NCI-H1417 treated with DMSO at 0.1 percent for 48 hours (cell line): Measurements from ENCODE around the gene HNRNPL.
"Not testable (repeated sequence)": the region's sequence is repeated elsewhere in the genome, so short reads cannot be mapped to it uniquely, and the experiment has no call there.

ENCODE experiments used
- DNase-seq: peaks from one replicate; lab custom pipeline; 2025; lab: John Stamatoyannopoulos, UW

The HNRNPL gene

DNA sequence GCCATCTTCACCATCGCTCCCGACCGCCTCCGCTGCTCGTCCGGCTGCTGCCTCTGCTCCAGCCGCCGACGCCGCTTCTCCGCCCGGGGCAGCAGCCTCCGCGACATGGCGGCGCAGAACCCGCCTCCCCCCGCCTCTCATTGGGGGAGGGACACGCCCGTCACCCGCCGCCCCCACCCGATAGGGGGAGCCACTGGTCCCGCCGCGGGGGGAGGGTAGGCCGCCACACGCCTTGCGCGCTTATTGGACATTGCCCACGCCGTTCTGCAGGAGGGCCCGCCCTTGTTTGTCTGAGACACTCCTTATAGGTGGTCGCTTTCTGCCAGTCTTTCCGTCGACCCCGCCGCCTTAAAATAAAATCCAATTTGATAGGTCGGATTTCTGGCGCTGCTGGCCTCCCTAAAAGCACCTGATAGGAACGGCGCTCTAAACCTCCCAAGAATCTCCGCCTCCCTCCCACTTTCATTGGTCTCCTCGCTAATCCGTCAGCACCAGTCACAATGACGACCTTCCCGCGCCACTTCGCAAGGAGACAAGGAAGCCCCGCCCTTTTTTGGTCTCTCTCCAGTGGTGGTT lies at the start of gene HNRNPL:
Gene HNRNPL (minus strand): TSS at position 127 of the 576 bp plus-strand sequence. CDS start 20 bp downstream, at position 107.
- peak; percentile 100 for DNase-seq

DNA sequence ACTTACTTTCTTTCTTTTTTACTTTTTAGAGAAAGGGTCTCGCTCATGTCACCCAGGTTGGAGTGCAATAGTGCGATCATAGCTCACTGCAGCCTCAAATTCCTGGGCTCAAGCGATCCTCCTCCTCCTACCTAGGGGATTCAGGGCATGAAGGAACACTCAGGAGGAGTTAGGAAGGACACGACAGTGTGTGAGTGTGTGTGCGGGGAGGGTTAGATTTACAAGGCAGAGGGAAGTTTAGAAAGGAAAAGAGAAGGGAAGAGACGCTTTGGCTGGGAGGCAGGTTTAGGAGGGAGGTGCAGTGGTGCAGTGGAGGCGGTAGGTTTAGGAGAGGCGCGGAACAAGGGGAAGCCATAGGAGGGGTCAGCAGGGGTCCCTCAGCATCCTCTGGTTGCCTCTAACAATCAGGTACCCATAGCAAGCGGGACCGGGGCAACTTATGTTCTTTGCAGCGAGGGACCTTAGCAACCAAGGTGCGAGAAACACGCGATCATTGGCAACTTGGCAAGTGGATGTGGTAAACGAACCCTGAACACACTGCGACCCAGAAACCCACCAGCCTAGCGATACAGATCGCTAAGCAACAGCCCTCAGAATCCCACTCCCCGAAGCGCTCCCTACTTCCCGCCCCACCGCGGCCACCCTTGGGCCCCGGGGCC lies 49.1 kb upstream of the HNRNPL start:
- DNase-seq: no peak

DNA sequence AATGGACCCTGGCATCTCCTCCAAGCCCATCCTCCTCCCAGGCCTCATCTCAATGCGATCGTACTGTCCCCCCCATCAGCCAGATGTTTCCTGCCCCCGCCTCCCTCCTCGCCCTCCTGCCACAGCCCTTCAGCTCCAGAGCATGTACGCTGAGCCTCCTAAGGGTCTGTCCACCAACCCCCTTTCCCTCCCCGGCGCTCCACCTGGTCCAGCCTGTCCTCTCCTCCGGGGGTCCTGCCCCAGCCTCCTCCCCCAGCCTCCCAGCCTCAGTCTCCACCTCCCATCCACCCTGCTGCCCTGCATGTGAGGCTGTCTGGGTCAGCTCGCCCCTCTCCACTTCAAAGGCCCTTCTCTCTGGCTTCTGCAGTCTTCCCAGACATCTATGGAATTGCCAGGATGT lies 45.2 kb upstream of the HNRNPL start:
- DNase-seq: no peak

DNA sequence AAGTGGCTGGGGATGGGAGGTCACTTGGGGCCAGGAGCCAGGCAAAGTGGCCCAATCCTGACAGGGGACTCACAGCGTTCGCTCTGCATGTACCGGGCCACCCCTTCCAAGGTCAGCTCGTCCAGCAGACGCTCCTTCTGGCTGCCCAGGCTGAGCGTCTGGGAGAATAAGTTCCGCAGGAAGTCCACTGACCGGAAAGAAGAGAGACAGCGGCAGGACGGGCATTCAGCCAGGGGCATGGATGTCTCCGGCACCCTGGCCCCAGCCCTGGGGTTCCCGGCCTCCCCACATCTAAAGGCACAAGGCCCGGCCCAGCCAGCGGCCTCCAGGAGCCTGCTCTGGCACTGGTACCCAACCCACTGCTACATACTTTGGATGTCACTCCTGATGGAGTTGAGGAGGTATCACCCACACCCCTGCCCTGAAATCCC lies 43.6 kb upstream of the HNRNPL start:
- DNase-seq: no peak

DNA sequence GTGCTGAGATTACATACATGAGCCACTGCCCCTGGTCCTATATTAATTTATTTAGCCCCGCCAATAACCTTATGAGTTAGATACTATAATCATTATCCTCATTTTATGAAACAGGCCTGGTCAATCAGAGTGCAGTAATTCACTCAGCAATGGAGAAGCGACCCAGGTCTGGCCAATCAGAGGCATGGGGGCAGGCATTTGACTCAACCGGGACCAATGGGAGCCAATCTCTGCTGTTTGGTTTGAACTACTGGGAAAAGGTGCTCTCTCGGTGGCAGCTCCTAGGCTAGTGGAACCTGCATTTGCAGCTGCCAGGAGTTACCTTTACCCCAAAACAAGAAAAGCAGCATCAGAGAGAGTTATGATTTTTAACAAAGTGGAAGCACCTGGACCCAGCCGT lies 43.1 kb upstream of the HNRNPL start:
- no peak for DNase-seq

DNA sequence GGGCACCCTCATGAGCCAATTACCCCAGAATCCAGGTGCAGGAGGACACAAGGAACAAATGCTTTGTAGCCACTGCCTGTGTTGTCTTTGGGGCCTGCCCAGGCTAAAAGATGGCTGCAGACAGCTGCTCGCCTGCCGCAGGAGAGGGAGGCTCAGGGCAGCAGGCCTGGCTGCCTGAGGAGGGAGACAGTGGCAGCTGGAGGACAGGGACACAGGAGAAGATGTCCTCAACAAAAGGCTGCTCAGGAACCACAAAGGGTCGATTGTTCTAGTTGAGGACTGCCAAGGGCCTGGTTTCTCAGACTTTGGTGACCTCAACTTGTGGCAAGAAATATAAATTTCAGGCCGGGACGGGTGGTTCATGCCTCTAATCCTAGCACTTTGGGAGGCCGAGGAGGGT lies 42.0 kb upstream of the HNRNPL start:
- DNase-seq: no peak

DNA sequence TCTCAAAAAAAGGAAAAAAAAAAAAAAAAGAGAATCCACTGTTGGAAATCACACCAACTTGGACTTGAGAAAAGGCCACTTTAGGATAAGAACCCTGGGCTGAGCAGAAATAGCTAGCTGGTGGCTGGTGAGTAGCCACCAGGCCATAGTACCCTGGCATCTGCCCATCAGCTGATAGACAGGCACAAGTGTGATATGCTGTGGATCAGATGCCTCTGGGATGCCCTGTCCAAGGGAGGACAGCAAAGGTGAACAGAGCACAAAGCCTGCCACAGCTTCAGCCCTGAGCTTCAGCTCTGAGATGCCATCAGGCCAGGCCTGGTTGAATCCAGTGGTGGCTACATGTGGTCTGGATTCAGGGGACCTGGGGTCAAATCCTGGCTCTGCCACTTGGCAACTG lies 40.9 kb upstream of the HNRNPL start:
- no peak for DNase-seq

DNA sequence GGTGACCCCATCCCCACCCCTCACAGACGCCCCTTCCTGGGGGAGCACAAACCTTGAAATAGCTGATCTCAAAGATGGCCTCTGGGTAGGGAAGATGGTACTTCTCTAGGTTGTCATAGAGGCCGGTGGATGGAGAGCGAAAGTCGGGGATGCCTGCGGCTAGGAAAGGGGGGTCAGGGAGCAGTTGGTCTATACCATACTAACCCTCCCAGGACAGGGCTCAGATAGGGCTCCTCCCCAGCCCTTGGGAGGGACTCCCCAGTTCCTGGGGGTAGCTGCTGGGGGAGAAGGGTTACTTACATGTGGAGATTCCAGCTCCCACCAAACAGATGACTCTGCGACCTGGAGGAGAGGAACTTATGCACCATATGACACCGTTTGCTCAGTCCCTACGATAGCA lies 40.0 kb upstream of the HNRNPL start:
- DNase-seq: no peak

DNA sequence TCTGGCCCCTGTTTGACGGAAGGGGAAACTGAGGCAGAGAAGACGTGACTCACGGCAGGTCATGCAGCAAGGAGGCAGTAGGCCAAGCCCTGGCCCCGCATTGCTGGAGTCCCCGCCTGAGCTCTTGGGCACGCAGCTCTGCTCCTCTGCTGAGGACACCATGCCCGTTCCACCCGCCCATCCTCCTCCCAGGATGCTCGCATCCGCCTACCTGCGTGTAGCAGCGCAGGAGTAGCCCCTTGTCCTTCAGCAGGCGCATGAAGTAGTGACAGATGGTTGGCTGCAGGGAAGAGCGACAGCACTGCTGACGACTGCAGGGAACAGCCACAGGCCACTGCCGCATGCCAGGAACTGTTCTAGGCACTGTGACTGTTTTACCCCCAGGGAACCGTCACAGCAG lies 39.1 kb upstream of the HNRNPL start:
- no peak for DNase-seq

DNA sequence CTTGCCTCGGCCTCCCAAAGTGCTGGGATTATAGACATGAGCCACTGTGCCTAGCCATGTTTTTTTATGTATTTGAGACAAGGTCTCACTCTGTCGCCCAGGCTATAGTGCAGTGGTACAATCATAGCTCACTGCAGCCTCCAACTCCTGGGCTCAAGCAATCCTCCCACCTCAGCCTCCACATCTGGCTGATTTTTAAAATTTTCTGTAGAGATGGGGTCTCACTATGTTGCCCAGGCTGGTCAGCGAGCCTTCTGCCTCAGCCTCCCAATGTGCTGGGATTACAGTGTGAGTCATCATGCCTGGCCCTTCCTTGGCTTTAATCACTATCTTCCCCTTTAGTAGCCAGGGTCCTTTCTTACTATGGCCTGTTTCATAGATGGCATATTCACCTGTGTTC lies 34.9 kb upstream of the HNRNPL start:
- DNase-seq: not testable (repeated sequence)

DNA sequence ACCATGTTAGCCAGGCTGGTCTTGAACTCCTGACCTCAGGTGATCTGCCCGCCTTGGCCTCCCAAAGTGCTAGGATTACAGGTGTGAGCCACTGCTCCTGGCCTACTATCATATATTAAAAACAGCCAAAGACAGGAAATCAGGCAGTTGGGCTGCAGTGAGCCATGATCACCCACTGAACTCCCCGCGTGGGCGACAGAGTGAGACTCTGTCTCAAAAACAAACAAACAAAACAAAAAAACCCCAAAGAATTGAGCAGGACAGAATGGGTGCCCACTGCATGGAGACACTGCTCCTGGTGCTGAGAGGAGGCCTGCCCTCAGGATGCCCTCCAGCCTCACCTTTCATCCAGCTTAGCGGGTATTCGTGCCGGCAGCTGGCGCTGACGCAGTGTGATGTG lies 33.5 kb upstream of the HNRNPL start:
- DNase-seq: no peak

DNA sequence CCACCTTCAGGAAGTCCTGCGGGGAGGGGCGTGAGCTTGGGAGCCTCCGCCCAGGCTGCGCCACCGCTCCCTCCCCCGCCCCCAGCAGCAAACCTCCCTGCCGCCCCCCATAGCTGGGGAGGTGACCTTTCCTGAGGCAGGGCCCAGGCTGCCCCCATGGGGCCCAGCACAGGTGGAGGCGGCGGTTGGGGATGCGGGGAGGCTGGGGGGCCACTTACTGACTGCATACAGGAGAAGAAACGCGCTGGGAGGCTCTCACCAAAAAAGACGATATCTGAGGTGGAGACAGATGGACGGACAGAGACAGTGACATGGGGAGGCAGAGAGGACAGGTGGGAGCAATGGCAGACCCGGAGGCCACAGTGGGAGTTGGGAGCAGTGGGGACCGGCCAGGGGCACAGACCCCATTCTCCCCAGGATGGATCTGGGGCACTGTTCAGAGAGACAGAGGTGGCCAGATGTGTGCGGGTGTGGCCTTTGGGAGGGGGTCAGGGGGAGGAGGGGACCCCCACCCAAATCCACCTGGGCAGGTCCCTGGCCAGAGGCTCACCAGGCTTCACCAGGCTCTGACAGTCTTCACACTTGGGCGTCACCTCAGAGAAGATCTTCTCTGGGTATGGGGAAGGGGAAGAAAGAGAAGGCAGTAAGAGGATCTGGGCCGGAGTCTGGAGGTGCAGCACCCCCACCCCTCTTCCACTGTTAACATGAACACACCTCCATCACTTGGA lies 31.3 kb upstream of the HNRNPL start:
- DNase-seq: no peak

DNA sequence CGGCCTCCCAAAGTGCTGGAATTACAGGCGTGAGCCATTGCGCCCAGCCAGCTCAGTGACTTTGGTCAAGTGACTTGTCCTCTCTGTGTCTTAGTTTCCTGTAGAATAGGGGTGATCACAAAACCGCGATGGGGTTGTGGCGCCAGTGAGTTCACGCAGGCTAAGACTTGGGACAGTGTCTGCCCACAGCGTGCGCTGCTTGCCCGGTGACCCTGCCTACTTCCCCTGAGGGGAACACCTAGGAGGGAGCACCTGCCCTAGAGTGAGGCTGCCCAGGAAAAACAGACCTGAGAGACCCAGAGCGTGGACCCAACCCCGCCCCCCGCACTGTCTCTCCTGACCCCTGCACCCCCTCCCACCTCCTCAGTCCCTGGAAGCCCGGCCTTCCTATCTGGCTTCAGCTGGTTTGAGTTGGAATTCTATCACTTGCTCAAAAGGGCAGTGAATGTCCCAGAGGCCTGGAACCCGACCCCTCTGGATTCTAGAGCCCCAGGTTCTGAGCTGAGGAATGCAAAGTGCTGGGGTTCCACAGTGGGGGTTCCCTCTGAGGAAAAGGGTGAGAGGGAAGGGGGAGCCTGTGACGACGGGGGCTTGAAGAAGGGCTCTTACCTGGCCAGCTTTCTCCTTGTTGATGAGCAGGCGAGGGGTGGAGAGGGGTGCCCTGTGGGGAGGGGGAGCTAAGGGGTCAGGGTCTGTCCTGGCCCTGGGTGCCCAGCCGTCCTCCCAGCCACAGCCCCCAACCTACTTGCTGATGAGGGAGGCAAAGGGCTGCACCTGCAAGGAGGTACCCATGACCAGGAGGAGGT lies 30.5 kb upstream of the HNRNPL start:
- DNase-seq: no peak

DNA sequence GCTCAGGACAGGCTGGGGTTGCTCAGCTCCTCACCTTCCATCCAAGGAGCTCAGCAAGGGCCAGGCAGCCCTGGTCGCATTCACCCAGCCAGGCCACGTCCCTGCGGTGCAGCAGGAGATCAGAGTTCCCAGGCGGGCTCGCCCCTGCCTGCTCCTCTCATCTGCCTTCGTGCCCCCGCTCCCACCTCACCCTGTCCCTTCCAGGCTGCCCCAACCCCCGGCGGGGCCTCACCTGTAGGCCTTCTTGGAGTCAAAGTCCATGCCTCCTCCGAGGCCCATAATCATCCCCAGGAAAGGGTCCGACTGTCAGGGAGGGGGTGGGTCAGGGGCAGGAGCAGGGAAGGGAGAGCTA lies 29.6 kb upstream of the HNRNPL start:
- no peak for DNase-seq

DNA sequence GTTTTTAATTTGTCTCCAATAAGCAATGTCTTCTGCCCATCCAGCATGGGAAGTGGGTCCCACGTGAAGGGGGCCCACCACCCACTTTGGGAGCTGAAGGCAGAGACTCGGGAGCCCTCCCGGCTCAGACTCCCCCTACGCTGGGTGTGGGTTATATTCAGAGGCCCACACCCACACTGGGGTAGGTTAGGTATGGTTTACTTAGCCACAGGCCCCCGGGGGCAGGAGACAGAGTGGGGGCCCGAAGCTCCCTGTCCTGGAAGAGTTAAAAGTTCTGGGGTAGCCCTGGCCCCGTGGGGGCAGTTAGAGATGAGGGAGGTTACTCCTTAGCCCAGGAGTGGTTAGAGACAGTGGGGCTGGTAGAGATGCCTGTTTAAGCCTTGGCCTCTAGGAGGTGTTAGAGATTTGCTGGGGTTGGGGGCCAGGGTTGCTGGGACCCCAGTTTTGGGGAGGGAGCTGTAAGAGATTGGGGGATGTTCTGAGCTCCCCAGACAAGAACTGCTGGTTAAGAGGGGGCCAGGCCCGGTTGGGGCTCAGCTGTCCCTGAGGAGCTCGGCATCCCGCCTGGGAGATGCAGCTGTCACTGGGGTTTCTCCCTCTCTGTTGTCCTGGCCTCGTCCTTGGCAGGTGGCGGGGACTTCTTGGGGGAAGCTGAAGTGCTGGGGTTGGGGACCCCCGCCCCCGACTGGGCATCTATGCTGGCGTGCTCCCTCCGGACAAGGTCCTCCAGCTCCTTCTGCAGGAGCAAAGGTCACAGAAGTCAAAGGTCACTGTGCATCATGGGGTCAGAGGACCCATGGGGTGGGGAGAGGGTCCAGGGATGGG lies 29.0 kb upstream of the HNRNPL start:
- DNase-seq: no peak

DNA sequence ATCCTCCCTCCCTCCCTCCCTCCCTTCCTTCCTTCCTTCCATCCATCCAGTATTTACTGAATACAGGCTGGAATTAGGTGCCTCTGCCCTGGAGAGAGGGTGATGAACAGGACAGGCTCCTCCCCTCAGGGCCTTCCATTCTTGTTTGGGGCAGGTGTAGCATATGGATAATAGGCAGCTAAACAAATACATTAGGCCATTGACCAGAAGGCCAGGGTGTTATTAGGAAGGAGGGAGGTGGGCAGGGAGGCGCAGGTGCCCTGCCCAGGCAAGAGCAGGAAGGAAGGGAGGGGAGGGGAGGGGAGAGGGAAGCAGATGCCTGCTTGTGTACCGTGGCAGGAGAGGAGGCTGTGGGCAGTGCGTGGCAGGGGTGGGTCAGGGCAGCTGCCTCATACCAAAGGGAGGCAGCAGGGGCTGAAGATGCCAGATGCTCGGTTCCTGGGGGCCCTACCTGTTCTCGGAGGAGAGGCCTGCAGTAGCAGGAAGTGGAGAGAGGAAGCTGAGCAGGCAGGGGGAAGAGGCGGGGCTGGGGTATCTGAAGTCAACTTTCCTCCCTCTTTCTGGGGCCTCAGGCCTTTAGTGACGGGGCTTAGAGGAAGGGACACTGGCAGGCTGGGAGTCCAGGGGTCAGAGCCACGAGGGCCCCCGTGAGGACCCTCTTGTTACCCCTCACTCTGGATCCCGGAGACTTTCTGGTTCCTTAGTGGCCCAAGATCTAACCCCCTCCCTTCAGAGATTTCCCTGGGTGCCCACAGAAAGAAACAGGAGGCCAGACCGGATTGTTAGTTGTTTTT lies 28.2 kb upstream of the HNRNPL start, which contains the start of gene RINL:
Gene RINL (minus strand): TSS at position 495 of the 794 bp plus-strand sequence. CDS start 1,533 bp downstream, outside the sequence.
- peak; percentile 92 for DNase-seq

DNA sequence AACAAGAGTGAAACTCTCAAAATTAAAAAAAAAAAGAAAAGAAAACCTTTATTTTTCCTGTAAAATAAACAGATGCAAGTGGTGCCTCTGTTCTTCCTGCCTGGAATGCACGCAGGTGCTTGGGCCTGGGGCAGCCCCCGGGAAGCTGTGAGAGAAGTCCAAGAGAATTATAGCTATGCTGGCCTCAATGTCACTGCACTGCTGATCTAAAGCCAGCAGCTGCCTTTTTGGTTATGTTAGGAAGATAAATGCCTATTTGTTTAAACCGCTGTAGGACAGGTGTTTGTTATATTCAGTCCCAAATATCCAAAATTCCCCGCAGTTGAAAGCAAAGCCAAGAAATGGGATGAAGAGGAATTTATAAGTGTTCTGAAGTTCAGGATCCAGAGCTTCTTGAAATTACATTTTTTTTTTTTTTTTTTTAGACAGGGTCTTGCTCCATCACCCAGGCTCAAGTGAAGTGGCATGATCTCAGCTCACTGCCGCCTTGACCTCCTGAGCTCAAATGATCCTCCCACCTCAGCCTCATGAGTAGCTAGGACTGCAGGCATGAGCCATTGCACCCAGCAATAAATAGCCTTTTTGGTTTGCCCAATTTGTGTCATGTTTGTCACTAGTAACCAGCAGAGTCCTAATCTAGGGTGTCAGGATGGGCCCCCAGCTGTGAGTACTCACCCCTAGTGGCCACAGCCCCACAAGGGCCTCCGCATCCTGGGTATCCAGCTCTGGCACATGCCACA lies 26.0 kb upstream of the HNRNPL start:
- no peak for DNase-seq

DNA sequence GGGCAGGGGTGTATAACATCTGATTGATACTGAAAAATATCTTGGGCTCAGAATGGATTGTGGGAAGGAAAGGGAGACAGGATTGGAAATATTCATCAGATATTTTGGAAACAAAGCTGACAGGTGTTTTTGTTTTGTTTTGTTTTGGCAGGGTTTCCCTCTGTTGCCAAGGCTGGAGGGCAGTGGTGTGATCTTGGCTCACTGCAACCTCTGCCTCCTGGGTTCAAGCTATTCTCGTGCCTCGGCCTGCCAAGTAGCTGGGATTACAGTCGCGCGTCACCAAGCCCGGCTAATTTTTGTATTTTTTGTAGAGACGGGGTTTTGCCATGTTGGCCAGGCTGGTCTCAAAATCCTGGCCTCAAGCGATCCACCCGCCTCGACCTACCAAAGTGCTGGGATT lies 23.6 kb upstream of the HNRNPL start:
- not testable (repeated sequence) for DNase-seq

DNA sequence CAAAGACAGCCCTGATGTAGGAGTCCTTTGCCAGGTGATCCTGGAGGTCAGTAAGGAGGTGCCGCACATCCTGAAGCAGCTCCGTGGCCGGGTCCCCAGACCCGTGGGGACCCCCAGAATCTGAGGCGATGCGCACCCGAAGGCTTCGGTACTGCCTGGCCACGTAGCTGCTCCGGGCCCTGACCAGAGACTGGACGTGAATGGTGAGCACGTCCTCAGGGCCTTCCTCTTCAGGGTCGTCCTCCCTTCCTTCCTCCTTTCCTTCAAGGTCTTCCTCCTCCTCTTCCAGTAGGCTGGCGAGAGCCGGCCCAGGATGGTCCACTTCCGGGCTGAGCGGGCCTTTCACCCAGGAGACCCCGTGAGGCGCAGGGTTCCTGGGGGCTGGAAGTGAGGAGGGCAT lies 20.8 kb upstream of the HNRNPL start:
- DNase-seq: no peak
